Mesothelial cell of epicardium (in vitro differentiated cells): ENCODE results near the gene RALGDS. TPM values are rescaled to one million over a fixed set of nuclear protein-coding genes. Genes with fewer than 3 reads are reported as not detected.
A peak's percentile ranks its signal among the peaks of the same experiment; 100 is the strongest.

Source experiments
- DNase-seq, 2 experiments: peaks; one replicate each; pipeline ENCODE4 v3.0.0; 2021; ENCODE audit warnings: low spot score in 2 of 2; ENCODE audit not compliant: unreplicated experiment in 2 of 2
- H3K27ac Mint-ChIP-seq: 2 replicates; pipeline ENCODE4 v1.8.0; 2021; ENCODE audit warnings: mixed read lengths
- H3K27me3 Mint-ChIP-seq: 2 replicates; pipeline ENCODE4 v1.8.0; 2021; ENCODE audit warnings: low read depth, mixed read lengths
- H3K36me3 Mint-ChIP-seq: 2 replicates; pipeline ENCODE4 v1.8.0; 2021; ENCODE audit warnings: mixed read lengths
- H3K4me1 Mint-ChIP-seq: 2 replicates; pipeline ENCODE4 v1.8.0; 2021; ENCODE audit warnings: mixed read lengths
- H3K4me3 Mint-ChIP-seq: 2 replicates; pipeline ENCODE4 v1.8.0; 2021; ENCODE audit warnings: mild to moderate bottlenecking, moderate library complexity, mixed read lengths
- H3K9me3 Mint-ChIP-seq: 2 replicates; pipeline ENCODE4 v1.8.0; 2021; ENCODE audit warnings: mixed read lengths
- total RNA-seq: library from RNA; stranded (reverse); gene quantifications from 3 replicates; pipeline ENCODE4 v1.2.1, GENCODE V29; 2021
- TF ChIP-seq, protein P1 (sequence below): fragments of 200-600 bp; sonication (generic); IDR thresholded peaks from one replicate; pipeline ENCODE4 v1.5.0; 2021; ENCODE audit warnings: antibody characterized with exemption; ENCODE audit not compliant: unreplicated experiment

Gene RALGDS
- total RNA-seq, 1 donor from 2014 or later, result 83.5 TPM

DNA sequence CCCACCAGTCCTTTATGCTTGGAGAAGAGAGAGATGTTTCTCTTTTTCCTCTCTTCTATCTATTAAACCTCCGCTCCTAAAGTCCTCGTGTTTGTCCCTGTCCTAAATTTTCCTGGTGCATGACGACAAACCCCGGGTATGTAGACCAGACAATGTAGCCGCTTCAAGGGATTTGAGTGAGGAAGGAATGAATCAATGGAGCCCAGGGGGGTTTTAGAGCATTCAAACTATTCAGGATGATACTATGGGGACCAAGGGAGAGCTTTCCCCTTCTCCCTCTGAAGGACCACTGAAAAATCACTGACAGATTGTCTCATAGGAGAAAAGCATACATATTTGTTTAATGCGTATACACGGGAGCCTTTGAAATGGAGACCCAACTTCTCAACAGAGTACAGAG is 40.9 kb downstream of the RALGDS start:
- TF ChIP-seq, protein P1, sequence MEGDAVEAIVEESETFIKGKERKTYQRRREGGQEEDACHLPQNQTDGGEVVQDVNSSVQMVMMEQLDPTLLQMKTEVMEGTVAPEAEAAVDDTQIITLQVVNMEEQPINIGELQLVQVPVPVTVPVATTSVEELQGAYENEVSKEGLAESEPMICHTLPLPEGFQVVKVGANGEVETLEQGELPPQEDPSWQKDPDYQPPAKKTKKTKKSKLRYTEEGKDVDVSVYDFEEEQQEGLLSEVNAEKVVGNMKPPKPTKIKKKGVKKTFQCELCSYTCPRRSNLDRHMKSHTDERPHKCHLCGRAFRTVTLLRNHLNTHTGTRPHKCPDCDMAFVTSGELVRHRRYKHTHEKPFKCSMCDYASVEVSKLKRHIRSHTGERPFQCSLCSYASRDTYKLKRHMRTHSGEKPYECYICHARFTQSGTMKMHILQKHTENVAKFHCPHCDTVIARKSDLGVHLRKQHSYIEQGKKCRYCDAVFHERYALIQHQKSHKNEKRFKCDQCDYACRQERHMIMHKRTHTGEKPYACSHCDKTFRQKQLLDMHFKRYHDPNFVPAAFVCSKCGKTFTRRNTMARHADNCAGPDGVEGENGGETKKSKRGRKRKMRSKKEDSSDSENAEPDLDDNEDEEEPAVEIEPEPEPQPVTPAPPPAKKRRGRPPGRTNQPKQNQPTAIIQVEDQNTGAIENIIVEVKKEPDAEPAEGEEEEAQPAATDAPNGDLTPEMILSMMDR, result no peak
- DNase-seq, result no peak
- no peaks in the 10 kb centered on the region for H3K9me3 Mint-ChIP-seq
- H3K36me3 Mint-ChIP-seq, result no peaks in the 10 kb centered on the region
- H3K27ac Mint-ChIP-seq, result no peak overlapping the region
- H3K4me1 Mint-ChIP-seq, result peaks cover 25% of the 10 kb centered on the region
- H3K27me3 Mint-ChIP-seq, result no peaks in the 10 kb centered on the region
- no peak overlapping the region for H3K4me3 Mint-ChIP-seq

DNA sequence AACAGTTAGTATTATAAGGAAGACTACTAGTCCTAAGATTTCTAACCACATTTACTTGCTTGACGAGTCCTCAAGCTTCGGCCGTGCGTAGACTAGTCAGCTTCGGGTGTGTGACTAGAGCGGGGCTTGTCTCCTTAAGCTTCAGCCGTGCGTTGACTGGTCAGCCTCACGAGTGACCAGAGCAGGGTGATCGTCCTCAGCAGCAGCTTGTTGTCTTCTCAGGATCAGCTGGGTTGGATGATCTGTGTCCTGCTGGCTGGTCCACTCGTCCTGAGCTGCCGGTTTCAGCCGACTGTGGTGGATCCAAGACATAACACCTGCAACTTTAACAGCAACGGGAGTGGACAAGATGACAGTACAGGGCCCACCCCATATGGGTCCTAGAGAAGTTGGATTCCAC is 42.6 kb downstream of the RALGDS start:
- DNase-seq, result no peak
- Mint-ChIP-seq H3K4me3 (no peak overlapping the region), H3K27me3 (no peaks in the 10 kb centered on the region), H3K9me3 (no peaks in the 10 kb centered on the region), H3K36me3 (no peaks in the 10 kb centered on the region), H3K27ac (no peak overlapping the region), H3K4me1 (peaks cover 38% of the 10 kb centered on the region)
- TF ChIP-seq, protein P1, result no peak

DNA sequence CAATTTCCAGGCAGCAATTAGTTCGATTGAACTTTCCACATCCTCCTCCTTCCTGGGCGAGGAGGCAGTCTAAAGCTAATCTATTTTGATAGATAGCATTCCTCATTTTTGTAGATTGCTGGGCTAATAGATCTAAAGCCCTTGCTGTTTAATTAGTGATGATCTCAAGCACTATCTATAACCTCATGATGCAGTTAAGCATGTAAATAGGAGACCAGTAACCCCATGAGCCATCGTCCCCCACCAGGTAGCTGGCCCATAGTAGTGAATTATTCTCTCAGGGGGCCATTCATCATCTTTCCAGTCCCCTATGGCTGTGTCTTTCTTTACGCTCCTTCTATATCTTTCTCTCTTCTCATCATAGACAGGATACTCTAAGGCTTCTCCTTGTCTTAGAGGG is 44.3 kb downstream of the RALGDS start:
- no peak for DNase-seq
- TF ChIP-seq, protein P1, result no peak
- peak overlapping the region; percentile 16 for H3K4me3 Mint-ChIP-seq
- peaks cover 2% of the 10 kb centered on the region for H3K36me3 Mint-ChIP-seq
- H3K4me1 Mint-ChIP-seq, result peaks cover 39% of the 10 kb centered on the region
- H3K9me3 Mint-ChIP-seq, result no peaks in the 10 kb centered on the region
- H3K27ac Mint-ChIP-seq, result peak overlapping the region; percentile 89
- no peaks in the 10 kb centered on the region for H3K27me3 Mint-ChIP-seq

DNA sequence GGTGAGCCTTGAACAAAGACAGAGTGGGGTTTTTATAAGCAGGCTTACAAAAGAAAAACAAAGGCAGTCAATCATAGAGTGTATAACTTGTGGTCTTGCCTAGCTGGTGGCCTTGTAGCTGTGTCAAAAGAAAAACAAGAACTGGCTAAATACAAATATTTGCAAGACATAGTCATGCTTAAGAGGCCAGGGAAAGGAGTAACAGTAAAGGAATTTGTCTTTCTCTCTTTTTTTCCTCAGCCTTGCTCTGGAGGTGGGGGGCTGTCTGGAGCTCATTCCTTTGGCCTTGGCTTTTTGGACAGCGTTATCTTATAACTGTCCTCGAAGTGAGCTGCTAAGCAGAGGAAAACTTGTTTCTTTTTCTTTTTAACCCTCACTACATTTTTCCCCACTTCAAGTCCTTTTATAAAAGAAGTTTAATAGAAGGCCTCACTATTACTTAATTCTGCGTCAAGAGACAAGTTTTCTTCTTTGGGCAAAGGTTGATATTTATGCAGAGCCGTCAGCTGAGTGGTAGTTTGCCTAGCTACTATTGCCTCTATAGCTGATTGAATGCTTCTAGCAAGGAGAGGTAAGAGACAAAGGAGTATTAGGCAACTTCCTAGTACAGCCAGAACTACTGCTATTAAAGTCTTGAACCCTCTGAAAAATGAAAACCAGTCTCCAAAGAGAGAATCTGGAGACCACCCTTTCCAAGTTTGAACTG is 45.0 kb downstream of the RALGDS start:
- peaks cover 3% of the 10 kb centered on the region for H3K36me3 Mint-ChIP-seq
- peak overlapping the region; percentile 81 for H3K27ac Mint-ChIP-seq
- no peaks in the 10 kb centered on the region for H3K27me3 Mint-ChIP-seq
- H3K4me3 Mint-ChIP-seq, result no peak overlapping the region
- no peaks in the 10 kb centered on the region for H3K9me3 Mint-ChIP-seq
- peaks cover 39% of the 10 kb centered on the region for H3K4me1 Mint-ChIP-seq
- TF ChIP-seq, protein P1, result no peak
- no peak for DNase-seq

DNA sequence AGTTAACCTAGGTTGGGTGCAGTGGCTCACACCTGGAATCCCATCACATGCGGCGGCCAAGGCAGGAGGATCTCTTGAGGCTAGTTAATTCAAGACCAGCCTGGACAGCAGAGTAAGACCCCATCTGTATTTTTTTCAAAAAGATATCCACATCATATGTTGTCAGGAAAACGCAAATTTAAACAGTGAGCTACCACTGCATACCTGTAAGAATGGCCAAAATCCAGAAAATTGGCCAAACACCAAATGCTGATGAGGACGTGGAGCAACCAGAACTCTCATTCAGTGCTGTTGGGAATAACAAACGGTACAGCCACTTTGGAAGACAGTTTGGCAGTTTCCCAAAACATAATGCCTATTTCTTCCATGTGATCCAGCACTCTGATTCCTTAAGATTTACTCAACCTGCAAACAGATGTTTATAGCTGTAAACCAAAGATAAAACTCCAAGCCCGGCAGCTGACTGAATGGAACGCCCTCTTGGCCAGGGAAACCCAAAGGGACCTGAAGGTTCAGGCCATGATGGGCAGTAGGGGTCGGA is 46.9 kb downstream of the RALGDS start:
- TF ChIP-seq, protein P1, result no peak
- no peak for DNase-seq
- Mint-ChIP-seq H3K9me3 (no peaks in the 10 kb centered on the region), H3K27me3 (no peaks in the 10 kb centered on the region), H3K27ac (no peak overlapping the region), H3K4me1 (peaks cover 39% of the 10 kb centered on the region), H3K4me3 (no peak overlapping the region), H3K36me3 (peaks cover 3% of the 10 kb centered on the region)
